Stimulated activated CD4-positive, alpha-beta T cell treated with anti-CD3 and anti-CD28 coated beads, Interleukin-2, amount 100 ng/mL, for 24 hours (primary cell): ENCODE data around the gene CDKN2D.
"Not testable (repeated sequence)": the region's sequence is repeated elsewhere in the genome, so short reads cannot be mapped to it uniquely, and the experiment has no call there.

Experiments used
- DNase-seq, 2 donors: peaks; one replicate each; pipeline ENCODE4 v3.0.0-alpha.2; 2020

The CDKN2D gene

DNA sequence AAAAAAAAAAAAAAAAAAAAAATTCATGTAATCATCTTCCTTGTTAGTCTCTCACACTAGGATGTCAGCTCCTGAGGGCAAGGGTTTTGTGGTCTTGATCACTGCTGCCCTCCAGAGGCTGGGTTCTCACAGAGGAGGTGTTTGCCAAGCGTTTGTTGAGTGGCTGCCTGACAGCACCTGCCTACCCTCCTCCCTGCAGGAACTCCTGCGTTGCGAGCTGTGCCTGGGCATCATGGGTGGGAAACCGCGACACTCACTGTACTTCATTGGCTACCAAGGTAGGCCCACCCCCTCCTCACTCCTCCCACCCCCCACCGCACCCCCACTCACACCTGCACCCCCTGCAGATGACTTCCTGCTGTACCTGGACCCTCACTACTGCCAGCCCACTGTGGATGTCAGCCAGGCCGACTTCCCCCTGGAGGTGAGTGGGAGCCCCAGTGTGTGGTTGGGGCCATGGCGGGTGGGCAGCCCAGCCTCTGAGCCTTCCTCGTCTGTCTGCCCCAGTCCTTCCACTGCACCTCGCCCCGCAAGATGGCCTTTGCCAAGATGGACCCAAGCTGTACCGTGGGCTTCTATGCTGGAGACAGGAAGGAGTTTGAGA is 17.0 kb downstream of the CDKN2D start:
- DNase-seq, result peak; percentile 40 to 57

DNA sequence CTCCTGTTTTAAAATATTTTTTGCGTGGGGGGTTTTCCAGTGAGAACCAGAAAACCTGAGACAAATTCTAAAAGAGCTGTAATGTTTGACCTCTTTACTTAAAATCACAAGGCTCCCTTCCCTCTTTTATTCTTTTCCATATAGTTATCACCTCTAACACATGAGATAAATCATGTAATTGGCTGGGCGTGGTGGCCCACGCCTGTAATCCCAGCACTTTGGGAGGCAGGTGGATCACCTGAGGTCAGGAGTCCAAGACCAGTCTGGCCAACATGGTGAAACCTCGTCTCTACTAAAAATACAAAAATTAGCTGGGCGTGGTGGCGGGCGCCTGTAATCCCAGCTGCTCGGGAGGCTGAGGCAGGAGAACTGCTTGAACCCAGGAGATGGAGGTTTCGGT is 17.8 kb downstream of the CDKN2D start:
- not testable (repeated sequence) for DNase-seq

DNA sequence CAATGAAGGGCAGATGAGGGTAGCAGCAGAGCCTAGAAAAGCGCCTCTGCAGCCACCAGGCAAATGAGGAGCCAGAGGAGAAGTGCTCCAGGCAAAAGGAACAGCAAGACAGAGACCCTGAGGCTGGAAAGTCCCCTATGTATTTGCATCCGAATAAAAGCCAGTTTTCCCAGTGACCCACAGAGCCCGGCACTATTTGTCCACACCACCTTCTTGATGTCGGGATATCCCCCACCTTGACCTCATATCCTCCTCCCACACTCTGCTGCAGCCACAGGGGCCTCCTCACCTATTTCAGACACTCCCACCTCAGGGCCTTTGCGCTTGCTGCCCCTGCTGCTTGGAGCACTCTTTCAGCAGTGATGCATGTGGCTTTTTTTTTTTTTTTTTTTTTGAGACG is 18.4 kb downstream of the CDKN2D start:
- no peak for DNase-seq

DNA sequence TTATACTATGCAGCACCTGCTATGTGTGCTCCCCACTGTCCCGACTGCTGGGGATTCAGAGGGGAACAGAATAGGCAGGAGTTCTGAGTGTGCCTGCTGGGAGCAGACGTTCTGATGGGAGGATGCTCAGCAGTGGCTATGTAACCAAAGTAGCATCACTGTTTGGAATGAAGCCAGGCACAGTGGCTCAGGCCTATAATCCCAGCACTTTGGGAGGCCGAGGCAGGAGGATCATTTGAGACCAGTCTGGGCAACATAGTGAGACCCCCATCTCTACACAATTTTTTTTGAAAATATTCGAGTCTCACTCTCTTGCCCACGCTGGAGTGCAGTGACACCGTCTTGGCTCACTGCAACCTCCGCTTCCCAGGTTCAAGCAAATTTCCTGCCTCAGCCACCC is 19.0 kb downstream of the CDKN2D start:
- DNase-seq, result no peak

DNA sequence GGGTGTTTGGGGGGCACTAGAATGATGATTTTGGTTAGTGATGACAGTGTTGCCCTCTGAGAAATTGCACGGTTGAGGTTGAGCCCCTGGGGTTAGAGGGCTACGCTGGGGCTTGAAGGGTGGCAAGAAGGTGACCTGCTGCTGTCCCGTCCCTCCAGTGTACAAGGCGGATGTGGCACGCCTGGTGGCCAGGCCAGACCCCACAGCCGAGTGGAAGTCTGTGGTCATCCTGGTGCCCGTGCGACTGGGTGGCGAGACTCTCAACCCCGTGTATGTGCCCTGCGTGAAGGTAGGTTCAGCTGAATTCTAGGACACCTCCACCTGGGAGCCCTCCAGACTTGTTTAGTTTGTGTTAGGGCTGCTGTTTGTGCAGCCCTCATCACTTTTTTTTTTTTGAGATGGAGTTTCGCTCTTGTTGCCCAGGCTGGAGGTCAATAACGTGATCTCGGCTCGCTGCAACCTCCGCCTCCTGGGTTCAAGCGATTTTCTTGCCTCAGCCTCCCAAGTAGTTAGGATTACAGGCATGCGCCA is 20.0 kb downstream of the CDKN2D start:
- DNase-seq, result no peak

DNA sequence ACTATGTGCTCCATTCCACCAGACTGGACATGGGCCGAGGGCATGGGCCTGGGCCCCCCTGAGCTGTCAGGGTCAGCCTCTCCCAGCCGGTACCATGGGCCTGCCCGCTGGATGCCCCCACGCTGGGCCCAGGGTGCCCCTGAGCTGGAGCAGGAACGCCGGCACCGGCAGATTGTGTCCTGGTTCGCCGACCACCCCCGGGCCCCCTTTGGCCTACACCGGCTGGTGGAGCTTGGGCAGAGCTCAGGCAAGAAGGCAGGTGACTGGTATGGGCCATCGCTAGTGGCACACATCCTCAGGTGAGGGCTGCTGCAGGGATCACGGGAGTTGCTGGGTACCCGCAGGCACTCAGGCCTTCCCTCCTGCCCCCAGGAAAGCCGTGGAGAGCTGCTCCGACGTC is 22.0 kb downstream of the CDKN2D start:
- DNase-seq, result no peak

DNA sequence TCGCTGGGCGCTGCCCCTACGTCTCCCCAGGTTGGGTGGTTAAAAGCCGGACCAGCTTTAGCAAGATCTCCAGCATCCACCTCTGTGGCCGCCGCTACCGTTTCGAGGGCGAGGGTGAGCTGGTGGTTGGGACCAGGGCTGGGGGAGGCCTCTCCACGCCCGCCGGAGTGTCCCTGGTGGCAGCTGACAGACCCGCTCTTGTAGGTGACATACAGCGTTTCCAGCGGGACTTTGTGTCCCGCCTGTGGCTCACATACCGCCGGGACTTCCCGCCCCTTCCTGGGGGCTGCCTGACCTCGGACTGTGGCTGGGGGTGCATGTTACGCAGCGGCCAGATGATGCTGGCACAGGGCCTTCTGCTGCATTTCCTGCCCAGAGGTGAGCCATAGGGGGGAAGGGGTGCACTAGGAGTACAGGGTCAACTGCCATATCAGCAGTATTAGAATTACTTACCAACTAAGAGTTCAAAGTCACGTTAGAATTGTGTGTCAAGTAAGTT is 24.0 kb downstream of the CDKN2D start:
- DNase-seq, result no peak

DNA sequence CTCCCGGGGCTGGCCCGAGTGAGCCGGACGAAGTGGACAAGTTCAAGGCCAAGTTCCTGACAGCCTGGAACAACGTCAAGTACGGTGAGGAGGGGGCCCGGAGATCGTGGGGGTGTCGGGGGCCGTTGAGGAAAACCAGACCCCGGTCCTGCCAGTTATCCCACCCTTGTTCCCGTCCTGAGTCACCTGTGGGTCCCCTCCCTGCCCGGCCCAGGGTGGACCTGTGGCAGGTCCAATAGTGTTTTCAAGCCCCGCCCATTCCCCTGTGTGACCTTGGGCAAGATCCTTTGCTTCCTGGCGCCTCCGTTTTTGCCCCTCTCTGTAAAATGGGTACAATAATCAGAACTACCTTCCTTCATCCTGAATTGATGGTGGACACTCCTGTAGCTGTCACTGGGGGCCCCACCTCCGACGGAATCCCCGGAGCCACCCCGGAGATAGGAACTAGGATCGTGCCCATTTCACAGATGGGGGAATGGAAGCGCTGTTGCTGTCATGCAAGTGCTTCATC is 24.5 kb downstream of the CDKN2D start:
- peak; percentile 33 to 40 for DNase-seq

DNA sequence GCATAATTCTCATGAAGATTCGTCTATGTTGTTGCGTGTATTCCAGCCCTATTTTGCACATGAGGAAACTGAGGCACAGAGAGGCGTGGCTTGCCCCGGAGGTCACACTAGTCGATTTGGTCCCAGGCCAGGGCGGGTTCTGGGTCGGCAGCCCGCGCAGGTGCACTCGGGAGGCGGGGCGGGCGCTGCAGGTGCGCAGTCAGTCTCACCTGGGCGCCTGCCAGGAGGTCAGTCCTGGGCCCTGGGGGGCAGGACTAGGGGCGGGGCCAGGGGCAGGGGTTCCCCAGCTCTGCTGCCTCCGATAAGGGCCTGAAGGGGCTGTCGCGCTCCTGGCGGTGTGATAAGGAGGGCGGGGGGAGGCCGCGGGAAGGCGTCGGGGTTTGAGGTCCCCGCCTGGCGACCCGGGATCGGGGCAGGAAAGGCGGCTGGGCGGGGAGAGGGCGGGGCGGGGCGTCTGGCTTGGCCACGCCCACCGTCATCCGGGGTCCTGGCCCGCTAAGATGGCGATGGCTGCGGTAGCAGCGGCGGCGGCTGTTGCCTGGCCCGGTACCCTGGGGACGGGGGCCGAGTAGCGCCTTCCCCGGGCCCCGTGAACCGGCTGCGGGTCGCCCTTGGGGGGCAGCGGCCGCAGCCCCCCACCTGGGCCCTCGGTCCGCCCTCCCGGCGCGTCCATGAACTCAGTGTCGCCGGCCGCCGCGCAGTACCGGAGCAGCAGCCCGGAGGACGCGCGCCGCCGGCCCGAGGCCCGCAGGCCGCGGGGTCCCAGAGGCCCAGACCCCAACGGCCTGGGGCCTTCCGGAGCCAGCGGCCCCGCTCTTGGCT is 25.1 kb downstream of the CDKN2D start, which contains the start of gene ATG4D:
ATG4D (plus strand) TSS at position 485 of the 822 bp plus-strand sequence; CDS start at position 672, 187 bp downstream.
- peak; percentile 82 to 84 for DNase-seq

DNA sequence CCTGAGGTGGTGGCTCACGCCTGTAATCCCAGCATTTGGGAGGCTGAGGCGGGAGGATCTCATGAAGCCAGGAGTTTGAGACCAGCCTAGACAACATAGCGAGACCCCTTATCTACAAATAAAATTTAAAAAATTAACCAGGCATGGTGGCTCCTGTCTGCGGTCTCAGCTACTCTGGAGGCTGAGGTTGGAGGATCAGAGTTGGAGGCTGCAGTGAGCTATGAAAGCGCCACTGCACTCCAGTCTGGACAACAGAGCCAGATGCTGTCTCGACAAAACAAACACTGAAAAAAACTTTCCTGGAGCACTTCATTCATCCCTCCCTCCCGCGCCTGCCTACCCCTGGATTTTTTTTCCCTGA is 25.7 kb downstream of the CDKN2D start:
- DNase-seq, result no peak

DNA sequence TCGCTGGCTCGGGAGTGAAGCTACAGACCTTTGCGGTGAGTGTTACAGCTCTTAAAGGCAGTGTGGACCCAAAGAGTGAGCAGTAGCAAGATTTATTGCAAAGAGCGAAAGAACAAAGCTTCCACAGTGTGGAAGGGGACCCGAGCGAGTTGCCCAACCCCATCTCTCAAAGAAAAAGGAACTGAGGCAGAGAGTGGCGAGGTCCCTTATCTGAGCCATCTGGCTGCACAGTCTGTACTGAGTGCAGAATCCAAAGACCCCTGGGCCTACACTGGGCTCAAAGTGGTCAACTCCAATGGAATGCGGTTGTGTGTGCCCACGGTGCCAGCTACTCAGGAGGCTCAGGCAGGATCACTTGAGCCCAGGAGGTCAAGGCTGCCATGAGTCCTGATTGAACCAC is 29.8 kb downstream of the CDKN2D start:
- DNase-seq, result not testable (repeated sequence)

DNA sequence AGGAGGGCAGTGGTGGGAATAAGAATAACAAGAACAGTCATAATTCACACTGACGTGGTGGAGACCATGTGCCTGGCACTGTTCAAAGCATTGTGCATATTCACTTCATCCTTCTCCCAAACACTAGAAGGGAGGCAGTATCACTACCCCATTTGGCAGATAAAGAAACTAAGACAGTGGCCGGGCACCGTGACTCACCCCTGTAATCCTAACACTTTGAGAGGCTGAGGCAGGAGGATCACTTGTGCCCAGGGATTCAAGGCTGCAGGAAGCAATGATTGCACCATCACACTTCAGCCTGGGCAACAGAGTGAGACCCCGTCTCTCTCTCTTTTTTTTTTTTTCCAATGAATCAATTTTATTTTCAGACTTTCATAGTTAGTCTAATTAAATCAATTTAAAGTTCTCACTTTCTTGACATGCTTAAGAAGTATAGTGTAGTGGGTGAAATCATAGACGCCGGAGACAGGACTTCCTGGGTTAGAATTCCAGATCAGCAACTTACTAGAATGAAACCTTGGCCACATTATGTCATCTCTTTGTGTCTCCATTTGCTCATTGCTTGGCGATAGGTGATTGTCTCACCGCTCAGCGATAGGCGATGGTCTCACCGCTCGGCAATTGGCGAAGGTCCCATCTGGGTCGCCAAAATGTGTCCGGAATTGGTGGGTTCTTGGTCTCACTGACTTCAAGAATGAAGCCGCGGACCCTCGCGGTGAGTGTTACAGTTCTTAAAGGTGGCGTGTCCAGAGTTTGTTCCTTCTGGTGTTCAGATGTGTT is 30.4 kb downstream of the CDKN2D start:
- DNase-seq, result no peak

DNA sequence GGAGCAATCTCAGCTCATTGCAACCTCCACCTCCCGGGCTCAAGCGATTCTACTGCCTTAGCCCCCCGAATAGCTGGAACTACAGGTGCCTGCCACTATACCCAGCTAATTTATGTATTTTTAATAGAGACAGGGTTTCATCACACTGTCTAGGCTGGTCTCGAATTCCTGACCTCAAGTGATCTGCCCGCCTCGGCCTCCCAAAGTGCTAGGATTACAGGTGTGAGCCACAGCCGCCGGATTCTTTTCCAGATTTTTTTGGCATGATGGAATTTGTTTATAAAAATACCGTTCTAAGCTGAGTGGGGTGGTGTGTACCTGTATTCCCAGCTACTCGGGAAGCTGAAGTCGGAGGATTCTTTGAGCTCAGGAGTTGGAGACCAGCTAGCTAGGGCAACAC is 31.1 kb downstream of the CDKN2D start:
- no peak for DNase-seq

DNA sequence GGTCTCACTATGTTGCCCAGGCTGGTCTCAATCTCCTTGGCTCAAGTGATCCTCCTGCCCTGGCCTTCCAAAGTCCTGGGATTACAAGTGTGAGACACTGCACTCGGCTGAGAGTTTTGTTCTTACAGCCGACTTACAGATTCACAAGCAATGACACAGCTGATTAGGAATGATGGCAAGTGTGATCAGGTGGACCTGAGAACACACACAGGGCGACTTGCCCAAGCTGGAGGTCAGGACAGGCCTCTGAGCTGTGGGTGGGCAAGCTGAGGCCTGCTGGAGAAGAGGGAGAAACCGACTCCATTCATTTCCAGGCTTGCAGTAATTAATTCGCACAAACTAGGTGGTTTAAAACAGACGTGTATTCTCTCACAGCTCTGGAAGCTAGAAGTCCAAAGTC is 33.2 kb downstream of the CDKN2D start:
- no peak for DNase-seq

DNA sequence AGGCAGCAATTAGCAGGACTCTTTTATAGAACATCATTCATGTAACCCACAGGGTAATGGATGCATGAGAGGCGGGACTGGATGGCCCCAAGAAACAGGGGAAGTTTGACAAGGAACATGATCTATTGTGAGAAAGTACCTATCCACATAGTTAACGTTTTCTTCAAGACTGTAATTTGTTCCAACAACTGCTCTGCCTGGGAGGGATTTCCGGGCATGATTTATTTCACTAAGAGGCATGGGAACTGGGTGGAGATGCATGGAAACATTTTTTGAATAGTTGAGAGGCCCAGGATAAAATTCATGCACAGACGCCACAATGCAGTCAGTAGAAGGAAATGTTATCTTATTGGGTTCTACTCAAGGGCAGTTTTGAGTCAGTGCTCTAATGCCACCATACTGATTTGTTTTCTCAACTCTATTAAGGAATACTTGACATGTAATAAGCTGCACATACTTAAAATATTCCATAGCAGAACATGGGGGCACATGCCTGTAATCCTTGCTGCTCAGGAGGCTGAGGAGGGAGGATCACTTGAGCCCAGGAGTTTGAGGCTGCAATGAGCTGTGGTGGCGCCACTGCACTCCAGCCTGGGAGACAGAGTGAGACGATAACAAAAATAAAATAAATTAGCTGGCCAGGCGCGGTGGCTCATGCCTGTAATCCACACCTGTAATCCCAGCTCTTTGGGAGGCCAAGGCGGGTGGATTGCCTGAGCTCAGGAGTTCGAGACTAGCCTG is 35.0 kb downstream of the CDKN2D start:
- DNase-seq, result no peak

DNA sequence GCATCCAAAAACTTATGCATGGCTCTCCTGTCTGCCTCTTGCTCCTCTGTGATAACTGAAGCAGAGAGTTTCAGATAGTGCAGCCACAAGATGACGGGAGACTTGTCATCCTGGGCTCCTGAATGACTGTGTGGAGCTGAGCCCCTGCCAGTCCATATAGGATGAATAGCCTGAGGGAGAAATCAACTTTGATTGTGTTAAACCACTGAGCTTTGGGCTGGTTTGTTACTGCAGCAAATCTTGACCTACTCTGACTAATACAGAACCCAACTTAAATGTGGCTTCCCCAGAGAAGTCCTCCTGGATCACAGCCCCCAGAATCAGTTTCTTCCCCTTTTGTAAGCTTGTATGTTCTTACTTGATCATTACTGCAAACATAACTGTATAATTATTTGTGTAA is 36.3 kb downstream of the CDKN2D start:
- no peak for DNase-seq

DNA sequence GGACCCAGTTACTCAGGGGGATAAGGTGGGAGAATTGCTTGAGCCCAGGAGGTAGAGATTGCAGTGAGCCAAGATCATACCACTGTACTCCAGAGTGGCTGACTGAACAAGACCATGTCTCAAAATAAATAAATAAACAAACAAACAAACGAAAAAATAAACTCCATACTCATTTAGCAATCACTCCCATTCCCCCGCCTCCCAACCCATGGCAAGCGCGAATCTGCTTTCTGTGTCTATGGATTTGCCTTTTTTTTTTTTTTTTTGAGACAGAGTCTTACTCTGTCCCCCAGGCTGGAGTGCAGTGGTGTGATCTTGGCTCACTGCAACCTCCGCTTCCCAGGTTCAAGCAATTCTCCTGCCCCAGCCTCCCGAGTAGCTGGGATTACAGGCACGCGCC is 41.9 kb downstream of the CDKN2D start:
- not testable (repeated sequence) for DNase-seq

DNA sequence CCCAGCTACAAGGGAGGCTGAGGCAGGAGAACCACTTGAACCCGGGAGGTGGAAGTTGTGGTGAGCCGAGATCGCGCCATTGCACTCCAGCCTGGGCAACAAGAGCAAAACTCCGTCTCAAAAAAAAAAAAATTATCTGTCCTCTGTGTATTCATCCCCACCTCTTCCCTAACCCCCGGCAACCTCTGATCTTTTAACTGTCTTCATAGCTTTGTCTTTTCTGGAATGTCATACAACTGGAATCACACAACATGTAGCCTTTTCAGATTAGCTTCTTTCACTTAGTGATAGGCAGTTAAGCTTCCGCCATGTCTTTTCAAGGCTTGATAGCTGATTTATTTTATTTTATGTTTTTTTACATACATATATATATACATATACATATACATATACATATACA is 43.1 kb downstream of the CDKN2D start:
- DNase-seq, result no peak

DNA sequence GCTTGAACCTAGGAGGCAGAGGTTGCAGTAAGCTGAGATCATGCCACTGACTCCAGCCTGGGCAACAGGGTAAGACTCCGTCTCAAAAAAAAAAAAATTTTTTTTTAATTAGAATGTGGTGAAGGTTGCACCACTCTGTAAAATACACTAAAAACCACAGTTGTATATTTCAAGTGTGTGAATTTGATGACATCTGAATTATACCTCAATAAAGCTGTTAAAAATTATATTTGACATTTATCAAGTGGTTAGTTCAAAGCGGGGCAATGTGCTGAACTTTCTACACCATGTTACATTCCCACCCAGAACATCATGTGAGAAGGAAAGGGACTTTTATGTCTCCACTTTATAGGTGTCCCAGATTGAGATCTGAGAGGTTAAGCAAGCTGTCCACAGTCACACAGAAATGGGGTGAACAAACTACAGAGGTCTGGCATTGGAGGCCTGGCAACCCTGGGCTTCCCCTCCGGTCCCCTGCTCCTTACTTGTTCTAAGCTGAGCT is 45.6 kb downstream of the CDKN2D start:
- DNase-seq, result no peak

DNA sequence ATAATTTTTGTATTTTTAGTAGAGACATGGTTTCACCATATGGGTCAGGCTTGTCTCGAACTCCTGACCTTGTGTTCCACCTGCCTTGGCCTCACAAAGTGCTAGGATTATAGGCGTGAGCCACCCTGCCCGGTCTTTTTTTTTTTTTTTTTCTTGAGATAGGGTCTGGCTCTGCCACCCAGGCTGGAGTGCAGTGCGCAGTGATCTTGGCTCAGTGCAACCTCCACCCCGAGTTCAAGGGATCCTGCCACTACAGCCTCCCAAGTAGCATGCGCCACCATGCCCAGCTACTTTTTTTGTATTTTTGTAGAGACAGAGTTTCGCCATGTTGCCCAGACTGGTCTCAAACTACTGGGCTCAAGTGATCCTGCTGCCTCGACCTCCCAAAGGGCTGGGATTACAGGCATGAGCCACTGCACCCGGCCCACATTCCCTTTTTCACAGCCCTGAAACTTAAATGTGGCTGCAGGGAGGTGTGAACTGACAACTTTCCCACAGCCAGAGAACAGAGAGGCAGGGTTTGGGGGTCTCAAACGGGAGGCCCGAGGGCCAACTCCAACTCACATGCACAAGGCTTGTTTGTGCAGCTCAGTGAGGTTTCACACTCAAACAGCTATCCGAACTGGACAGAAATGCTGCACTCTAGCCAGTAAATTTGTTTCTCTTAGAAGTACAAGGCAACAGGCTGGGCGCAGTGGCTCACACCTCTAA is 47.2 kb downstream of the CDKN2D start:
- DNase-seq, result no peak

DNA sequence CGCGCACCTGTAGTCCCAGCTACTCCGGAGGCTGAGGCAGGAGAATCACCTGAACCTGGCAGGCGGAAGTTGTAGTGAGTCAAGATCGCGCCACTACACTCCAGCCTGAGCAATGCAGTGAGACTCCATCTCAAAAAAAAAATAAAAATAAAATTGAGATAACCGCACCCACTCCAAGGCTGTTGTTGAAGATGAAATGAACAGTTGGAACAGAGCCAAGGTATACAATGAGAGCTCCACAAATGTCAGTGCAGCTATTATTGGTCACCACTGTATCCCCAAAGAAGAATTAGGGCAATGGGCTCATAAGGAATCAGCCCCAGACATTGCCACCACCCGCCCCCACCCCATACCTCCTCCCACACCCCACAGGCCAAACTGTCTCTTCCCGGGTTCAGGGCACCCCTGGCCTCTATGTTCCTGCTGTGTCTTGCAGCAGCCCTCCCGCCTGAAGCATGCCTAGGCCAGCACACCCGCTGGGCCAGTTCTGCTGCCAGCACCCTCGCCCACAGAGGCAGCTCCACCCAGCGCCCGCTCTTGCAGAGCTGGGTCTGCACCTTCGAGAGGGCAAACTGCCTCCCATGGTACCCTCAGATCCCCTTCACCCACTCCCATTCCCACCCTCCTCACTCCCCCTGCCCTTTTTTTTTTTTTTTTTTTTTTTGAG is 48.0 kb downstream of the CDKN2D start:
- DNase-seq, result no peak
